Fibroblast of mammary gland (primary cell): Measurements from ENCODE around the gene NSFL1C.

Experiments
- DNase-seq: peaks from one replicate; pipeline ENCODE4 v3.0.0-alpha.2; 2010; ENCODE audit warnings: low read depth
- H3K4me3 ChIP-seq: 2 replicates; pipeline ENCODE4 v1.5.1; 2011; ENCODE audit warnings: low read depth, mild to moderate bottlenecking, low read length, moderate library complexity; ENCODE audit not compliant: control insufficient read depth
- TF ChIP-seq, protein P1 (sequence below): conservative IDR thresholded peaks from 2 replicates; pipeline ENCODE4 v1.5.1; 2011; ENCODE audit warnings: low read depth, low read length, inconsistent platforms; ENCODE audit not compliant: control insufficient read depth, insufficient read depth

Gene NSFL1C

DNA sequence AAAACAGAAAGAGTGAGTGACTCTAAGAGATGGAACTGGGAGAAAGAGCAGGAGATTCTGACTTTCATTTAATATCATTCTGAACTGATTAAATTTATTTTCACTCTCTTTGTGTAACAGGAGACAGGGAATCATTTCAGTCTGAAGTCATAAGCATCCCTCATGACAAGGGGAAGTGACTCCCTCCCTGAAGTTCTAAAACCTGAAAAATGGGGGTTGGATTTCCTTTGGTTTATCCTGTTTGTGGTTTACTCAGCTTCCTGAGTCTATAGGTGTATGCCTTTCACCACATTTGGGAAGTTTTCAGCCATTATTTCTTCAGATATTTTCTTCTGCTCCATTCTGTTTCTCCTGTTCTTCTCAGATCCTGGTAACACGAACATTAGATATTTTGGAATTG lies 70.4 kb downstream of the NSFL1C start:
- no peak overlapping the region for H3K4me3 ChIP-seq
- TF ChIP-seq, protein P1, sequence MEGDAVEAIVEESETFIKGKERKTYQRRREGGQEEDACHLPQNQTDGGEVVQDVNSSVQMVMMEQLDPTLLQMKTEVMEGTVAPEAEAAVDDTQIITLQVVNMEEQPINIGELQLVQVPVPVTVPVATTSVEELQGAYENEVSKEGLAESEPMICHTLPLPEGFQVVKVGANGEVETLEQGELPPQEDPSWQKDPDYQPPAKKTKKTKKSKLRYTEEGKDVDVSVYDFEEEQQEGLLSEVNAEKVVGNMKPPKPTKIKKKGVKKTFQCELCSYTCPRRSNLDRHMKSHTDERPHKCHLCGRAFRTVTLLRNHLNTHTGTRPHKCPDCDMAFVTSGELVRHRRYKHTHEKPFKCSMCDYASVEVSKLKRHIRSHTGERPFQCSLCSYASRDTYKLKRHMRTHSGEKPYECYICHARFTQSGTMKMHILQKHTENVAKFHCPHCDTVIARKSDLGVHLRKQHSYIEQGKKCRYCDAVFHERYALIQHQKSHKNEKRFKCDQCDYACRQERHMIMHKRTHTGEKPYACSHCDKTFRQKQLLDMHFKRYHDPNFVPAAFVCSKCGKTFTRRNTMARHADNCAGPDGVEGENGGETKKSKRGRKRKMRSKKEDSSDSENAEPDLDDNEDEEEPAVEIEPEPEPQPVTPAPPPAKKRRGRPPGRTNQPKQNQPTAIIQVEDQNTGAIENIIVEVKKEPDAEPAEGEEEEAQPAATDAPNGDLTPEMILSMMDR = no peak
- no peak for DNase-seq

DNA sequence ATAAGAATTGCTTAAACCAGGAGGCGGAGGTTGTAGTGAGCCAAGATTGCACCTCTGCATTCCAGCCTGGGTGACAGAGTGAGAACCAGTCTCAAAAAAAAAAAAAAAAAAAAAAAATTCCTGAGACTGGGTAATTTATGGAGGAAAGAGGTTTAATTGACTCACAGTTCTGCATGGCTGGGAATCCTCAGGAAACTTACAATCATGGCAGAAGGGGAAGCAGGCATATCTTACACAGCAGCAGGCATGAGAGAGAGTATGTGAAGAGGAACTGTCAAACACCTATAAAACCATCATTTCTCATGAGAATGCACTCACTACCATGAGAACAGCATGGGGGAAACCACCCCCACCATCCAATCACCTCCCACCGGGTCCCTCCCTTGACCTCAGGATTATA lies 72.0 kb downstream of the NSFL1C start:
- no peak overlapping the region for H3K4me3 ChIP-seq
- no peak for DNase-seq
- TF ChIP-seq, protein P1 = no peak

DNA sequence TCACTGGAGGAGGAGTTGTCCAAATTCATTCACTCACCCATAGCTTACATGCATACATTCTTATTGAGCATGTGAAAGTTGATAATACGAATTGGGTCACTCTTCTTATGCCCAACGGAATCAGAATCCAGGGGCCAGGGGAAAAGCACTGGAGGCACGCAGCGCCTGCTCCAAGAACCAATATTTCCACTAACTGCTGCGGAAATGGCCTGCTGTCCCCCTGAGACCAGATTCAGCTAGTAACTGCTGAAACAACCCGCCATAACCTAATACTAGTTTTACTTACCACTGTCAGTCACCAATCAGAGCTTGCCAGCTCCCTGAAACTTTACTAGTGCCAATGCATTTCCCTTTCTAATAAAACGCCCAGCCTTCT lies 73.2 kb downstream of the NSFL1C start:
- TF ChIP-seq, protein P1 = no peak
- DNase-seq = no peak
- H3K4me3 ChIP-seq = peak overlapping the region; percentile 58

DNA sequence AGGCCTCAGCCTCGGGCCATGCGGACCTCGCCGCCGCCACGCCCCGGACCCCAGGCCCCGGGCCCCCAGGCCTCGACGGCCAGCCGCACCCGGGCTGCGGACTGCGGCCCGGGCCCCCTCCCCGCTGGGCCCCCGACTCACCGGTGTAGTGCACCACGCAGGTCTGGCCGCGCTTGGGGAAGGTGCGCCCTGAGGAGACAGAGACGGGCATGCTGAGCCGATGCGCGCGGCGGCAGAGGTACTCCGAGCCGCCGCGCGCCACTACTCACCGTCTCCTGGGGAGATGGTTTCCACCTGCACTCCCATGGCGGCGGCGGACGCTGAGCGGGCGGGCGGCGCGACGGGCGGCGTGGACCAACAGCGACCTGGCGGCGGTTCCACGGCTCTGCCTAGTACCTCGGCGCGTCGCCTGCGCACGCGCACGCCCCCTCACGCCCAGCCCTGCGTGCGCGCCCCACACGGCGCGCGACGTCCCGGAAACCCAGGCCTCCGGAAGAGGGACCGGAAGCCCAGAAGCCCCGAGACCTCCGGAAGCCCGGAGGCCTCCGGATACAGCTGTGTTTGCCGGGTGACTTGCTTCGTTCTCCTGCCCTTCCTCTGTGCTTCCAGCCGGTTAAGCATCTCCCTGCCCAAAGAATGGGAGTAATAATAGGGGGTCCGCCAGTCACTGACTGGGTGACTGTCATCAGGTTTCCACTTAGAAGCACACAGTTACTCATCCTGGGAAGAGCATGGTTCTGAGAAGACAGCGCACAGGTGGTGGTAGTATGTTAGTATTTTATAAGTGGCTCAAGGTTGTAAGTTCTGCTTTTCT lies 73.7 kb downstream of the NSFL1C start, which contains the start of gene FKBP1A:
Gene FKBP1A, minus strand, starts transcription at position 362 of the 814 bp plus-strand sequence. Its CDS starts 56 bp downstream, at position 306.
- TF ChIP-seq, protein P1 = no peak
- DNase-seq = peak; percentile 86

DNA sequence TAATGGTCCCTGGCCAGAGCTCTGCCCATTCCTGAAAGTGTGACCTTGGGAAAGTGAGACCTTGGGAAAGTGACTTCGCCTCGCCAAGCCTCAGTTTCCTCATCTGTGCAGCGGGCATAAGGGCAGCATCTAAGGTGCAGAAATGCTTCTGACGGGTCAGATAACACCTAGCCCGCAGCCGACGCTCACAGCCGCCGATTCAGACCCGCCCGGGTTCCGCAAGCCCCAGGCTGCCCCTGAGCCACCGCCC lies 74.3 kb downstream of the NSFL1C start:
- no peak for DNase-seq
- H3K4me3 ChIP-seq = peak overlapping the region; percentile 97
- TF ChIP-seq, protein P1 = no peak

More for the DNA sequence above, 73.7 kb downstream of the NSFL1C start, which contains the start of gene FKBP1A:
- peak within 1 kb of the TSS; percentile 97 for H3K4me3 ChIP-seq
